Activated T-cell treated with anti-CD3 and anti-CD28 coated beads for 24 hours (primary cell): ENCODE measurements around the gene UBA6.

Source experiments
- DNase-seq: peaks from one replicate; pipeline ENCODE4 v3.0.0-alpha.2; 2020; ENCODE audit warnings: low read depth

The UBA6 gene

DNA sequence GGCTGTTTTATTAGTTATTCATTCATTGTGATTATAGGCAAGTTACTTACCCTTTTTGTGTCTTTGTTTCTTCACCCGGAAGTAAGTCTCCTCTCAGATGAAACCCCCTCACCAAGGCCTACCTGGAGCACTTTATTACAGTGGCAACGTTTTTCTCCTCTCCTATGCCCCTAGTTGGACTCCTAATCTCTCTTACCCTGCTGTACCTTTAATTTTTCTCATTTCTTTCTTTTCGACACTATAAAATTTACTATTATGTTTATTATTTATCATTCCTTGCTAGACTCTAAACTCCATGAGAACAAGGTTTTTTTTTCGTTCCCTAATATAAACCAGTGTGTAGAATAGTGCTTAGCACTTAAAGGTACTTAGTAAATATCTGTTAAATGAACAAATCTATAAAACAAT is 124.9 kb downstream of the UBA6 start:
- DNase-seq = no peak

DNA sequence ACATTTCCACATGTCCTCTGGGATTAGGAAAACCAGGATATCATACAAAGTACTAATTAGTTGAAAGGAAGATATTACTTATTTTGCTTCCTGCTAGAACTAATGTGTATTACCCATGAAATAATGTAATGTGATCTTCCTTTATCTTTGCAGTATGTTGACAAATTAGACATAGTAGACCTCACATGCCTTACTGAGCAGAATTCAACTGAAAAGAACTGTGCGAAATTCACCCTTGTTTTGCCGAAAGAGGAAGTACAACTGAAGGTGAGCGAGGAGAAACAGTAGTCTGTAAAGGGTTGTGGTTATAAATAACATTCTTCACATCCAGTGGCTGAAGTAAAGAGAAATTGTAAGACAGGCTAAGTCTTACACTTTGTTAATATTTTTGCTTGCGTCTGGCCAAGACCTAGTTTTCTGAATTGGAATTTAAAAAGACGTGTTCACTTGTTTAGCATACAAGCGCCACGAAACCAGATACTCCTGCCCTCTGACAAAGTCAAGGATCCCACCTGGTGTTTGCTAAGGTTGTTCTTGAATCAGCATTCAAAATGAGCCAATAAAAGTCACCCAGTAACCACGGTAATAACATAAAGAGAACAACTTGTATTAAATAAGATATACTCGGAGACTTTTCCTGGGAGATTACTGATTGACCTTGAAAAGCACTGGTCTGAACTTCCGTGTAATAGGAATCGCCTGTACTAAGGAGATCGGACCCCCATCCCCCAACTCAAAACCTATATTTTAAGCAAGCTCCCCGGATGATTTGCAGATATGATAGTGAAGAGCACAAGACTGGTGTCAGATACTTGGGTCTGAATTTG is 125.5 kb downstream of the UBA6 start:
- no peak for DNase-seq

DNA sequence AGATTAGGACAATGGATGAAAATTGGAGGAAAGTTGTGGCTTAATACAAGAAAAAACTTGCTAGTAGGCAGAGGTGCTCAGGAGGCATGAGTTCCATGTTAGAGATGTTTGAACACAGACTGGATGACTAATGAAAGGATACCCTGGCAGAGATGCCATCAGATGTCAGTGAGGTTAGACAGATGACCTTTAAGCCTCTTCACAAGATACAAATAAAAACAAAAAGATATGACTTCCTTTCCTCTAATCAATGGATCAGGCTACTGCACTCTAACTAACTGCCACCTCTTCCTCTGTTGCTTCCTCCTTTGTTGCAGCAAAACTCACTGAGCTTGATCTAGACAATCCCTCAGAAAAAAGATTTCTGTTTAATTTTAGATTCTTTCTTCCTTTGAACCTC is 127.8 kb downstream of the UBA6 start:
- no peak for DNase-seq

- no peak for DNase-seq
Measured at GRCh38 chr4:67571975-67572374, 129.0 kb downstream of the UBA6 start.

- DNase-seq = no peak
Measured at GRCh38 chr4:67570537-67570936, 130.4 kb downstream of the UBA6 start.

DNA sequence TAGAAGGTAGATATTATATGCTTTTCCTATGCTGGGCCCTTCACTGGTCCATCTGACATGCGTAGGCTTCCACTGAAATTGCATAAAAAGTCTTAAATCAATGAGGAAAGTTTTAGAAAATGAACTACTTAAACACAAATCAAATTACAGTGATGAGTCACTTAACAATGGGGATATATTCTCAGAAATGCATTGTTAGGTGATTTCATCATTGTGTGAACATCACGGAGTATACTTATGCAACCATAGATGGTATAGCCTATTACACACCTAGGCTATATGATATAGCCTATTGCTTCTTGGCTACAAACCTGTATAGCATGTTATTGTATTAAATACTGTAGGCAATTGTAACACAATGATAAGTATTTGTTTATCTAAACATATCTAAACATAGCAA is 132.1 kb downstream of the UBA6 start:
- DNase-seq = no peak

DNA sequence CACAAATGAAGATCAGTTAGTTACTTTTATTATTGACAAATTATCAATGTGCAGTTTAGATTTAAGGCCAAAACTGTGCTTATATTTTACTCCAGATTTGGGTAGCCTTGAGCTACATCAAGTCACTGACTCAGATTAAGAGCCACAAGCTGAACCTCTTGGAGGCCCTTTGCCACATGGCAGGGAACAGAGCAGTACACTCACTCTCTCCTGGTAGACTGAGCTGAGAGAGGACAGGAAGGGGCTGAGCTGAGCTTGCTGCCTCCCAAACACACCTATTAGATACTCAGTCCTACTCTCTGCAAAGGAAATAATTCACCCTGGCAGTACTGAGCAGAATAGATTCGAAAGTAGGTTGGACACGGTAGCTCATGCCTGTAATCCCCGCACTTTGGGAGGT is 134.6 kb downstream of the UBA6 start:
- no peak for DNase-seq

DNA sequence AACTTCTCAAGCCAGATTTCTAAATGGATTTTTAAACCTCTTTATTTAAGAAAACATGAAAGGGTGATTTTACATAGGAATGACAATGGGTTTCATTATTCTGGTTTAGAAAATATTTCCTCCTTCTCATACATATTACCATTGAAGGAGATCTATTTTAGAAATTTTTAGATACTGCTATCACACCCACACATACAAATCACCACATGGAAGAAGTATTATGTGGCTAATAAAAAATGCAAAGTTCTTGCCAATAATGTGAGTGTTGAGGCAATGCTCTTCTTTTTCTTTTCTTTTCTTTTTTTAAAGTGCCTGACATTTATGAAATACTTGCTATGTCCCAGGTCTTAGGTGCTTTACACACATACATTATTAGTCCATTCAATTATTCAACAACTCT is 135.7 kb downstream of the UBA6 start:
- DNase-seq = no peak
